ENCODE data around the gene BTBD19. TPM values are rescaled to one million over a fixed set of nuclear protein-coding genes. Genes with fewer than 3 reads are reported as not detected.

BTBD19 gene
- total and polyA plus RNA-seq, 9 of the 15 experiments (the other 6 are each of a cell fraction or from before 2014, with no cell fraction given) = 0.22 to 2.0 (median 0.95) TPM

DNA sequence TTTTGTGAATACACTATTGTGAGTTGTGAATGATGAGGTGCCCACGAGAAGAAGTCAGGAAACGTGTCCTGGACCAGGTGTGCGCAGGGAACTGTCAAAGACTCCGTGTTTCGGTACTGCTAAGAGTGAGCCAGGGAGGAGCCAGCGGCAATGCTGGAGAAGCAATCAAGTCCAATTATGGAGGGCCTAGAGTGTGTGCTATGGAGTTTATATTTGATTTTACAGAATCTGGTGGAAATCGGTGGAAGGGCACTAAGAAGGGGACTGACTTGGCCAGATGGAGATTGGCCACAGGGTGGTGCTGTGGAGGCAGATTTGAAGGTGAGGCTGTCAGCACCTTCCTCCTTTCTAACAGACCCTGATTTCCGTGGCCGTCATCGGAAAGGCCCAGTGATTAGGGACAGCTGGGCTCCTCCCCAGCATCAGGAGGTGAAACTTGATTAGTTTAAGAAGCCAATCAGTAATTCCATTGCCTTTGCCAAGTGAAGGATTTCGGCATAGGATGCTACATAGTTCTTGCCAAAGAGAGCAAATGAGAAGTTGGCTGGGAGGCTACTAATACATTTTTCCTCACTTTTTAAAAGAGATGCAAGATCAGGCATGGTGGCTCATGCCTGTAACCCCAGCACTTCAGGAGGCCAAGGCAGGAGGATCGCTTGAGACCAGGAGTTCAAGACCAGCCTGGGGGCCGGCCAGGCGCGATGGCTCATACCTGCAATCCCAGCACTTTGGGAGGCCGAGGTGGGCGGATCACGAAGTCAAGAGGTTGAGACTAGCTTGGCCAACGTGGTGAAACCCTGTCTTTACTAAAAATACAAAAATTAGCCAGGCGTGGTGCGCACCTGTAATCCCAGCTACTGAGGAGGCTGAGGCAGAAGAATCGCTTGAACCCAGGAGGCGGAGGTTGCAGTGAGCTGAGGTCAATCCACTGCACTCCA lies 27.7 kb downstream of the BTBD19 start (continued):
- TF ChIP-seq HNRNPUL1 (IDR thresholded peaks at IDR 0.05; ENCODE audit: low read length) (no peak), TAF1 (IDR thresholded peaks at IDR 0.05; ENCODE audit: control insufficient read depth, extremely low read depth, insufficient read depth, low read length, severe bottlenecking) (no peak), RB1 (IDR thresholded peaks at IDR 0.05; ENCODE audit: low read depth) (peak; percentile 67), LARP7 (IDR thresholded peaks at IDR 0.05) (no peak), ARID1B (IDR thresholded peaks at IDR 0.05) (no peak), COPS2 (conservative IDR thresholded peaks at IDR 0.05) (no peak), CBX2 (IDR thresholded peaks at IDR 0.05; ENCODE audit: insufficient read depth, low read length, poor library complexity, severe bottlenecking) (no peak)
- TF ChIP-seq, protein P1, sequence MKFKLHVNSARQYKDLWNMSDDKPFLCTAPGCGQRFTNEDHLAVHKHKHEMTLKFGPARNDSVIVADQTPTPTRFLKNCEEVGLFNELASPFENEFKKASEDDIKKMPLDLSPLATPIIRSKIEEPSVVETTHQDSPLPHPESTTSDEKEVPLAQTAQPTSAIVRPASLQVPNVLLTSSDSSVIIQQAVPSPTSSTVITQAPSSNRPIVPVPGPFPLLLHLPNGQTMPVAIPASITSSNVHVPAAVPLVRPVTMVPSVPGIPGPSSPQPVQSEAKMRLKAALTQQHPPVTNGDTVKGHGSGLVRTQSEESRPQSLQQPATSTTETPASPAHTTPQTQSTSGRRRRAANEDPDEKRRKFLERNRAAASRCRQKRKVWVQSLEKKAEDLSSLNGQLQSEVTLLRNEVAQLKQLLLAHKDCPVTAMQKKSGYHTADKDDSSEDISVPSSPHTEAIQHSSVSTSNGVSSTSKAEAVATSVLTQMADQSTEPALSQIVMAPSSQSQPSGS (CRISPR knock-in tag; IDR thresholded peaks at IDR 0.05) = no peak
- TF ChIP-seq, protein P2, sequence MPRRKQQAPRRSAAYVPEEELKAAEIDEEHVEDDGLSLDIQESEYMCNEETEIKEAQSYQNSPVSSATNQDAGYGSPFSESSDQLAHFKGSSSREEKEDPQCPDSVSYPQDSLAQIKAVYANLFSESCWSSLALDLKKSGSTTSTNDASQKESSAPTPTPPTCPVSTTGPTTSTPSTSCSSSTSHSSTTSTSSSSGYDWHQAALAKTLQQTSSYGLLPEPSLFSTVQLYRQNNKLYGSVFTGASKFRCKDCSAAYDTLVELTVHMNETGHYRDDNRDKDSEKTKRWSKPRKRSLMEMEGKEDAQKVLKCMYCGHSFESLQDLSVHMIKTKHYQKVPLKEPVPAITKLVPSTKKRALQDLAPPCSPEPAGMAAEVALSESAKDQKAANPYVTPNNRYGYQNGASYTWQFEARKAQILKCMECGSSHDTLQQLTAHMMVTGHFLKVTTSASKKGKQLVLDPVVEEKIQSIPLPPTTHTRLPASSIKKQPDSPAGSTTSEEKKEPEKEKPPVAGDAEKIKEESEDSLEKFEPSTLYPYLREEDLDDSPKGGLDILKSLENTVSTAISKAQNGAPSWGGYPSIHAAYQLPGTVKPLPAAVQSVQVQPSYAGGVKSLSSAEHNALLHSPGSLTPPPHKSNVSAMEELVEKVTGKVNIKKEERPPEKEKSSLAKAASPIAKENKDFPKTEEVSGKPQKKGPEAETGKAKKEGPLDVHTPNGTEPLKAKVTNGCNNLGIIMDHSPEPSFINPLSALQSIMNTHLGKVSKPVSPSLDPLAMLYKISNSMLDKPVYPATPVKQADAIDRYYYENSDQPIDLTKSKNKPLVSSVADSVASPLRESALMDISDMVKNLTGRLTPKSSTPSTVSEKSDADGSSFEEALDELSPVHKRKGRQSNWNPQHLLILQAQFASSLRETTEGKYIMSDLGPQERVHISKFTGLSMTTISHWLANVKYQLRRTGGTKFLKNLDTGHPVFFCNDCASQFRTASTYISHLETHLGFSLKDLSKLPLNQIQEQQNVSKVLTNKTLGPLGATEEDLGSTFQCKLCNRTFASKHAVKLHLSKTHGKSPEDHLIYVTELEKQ (CRISPR knock-in tag; IDR thresholded peaks at IDR 0.05) = no peak
- TF ChIP-seq, protein P3, sequence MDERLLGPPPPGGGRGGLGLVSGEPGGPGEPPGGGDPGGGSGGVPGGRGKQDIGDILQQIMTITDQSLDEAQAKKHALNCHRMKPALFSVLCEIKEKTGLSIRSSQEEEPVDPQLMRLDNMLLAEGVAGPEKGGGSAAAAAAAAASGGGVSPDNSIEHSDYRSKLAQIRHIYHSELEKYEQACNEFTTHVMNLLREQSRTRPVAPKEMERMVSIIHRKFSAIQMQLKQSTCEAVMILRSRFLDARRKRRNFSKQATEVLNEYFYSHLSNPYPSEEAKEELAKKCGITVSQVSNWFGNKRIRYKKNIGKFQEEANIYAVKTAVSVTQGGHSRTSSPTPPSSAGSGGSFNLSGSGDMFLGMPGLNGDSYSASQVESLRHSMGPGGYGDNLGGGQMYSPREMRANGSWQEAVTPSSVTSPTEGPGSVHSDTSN (CRISPR knock-in tag; IDR thresholded peaks at IDR 0.05; ENCODE audit: low read depth) = 0 out of 2 replicates have a peak, but pooled peaks have one; percentile 20
- TF ChIP-seq, protein P3 (tag; conservative IDR thresholded peaks at IDR 0.05; ENCODE audit: low read depth) = peak; percentile 94
- TF ChIP-seq, protein P4, sequence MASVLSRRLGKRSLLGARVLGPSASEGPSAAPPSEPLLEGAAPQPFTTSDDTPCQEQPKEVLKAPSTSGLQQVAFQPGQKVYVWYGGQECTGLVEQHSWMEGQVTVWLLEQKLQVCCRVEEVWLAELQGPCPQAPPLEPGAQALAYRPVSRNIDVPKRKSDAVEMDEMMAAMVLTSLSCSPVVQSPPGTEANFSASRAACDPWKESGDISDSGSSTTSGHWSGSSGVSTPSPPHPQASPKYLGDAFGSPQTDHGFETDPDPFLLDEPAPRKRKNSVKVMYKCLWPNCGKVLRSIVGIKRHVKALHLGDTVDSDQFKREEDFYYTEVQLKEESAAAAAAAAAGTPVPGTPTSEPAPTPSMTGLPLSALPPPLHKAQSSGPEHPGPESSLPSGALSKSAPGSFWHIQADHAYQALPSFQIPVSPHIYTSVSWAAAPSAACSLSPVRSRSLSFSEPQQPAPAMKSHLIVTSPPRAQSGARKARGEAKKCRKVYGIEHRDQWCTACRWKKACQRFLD (CRISPR knock-in tag; IDR thresholded peaks at IDR 0.05) = peak; percentile 33; the same call in 1 of the 2 replicates
- TF ChIP-seq, protein P5, sequence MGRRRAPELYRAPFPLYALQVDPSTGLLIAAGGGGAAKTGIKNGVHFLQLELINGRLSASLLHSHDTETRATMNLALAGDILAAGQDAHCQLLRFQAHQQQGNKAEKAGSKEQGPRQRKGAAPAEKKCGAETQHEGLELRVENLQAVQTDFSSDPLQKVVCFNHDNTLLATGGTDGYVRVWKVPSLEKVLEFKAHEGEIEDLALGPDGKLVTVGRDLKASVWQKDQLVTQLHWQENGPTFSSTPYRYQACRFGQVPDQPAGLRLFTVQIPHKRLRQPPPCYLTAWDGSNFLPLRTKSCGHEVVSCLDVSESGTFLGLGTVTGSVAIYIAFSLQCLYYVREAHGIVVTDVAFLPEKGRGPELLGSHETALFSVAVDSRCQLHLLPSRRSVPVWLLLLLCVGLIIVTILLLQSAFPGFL (CRISPR knock-in tag; IDR thresholded peaks at IDR 0.05) = no peak
- TF ChIP-seq, protein P6, sequence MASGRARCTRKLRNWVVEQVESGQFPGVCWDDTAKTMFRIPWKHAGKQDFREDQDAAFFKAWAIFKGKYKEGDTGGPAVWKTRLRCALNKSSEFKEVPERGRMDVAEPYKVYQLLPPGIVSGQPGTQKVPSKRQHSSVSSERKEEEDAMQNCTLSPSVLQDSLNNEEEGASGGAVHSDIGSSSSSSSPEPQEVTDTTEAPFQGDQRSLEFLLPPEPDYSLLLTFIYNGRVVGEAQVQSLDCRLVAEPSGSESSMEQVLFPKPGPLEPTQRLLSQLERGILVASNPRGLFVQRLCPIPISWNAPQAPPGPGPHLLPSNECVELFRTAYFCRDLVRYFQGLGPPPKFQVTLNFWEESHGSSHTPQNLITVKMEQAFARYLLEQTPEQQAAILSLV (tag; IDR thresholded peaks at IDR 0.05) = no peak

All from K562 (cell line).